G401.6 (cell line): ENCODE measurements around the gene TAPT1.

Experiments
- FAIRE-seq: peaks from 2 replicates; lab custom pipeline; 2012; peaks lifted over from hg19 to GRCh38; lab: Jason Lieb, UNC

TAPT1 gene

DNA sequence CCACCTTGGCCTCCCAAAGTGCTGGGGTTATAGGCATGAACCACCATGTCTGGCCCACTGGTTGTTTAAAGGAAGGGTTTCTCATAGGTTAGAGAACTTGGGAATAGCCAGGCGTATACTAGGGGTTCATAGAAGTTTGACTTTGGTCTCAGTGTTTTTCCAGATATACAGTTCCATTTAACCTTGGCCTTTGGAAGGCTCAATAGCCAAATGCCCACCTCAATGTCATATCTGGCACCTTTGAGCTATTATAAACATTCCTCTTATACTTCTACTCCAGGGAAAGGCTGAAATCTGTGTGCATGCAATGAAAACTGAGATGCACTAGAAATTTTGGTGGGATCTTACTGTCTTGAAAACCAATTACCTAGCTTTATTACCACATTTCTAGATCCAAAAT, 95.0 kb downstream of the TAPT1 start:
- FAIRE-seq, result no peak

DNA sequence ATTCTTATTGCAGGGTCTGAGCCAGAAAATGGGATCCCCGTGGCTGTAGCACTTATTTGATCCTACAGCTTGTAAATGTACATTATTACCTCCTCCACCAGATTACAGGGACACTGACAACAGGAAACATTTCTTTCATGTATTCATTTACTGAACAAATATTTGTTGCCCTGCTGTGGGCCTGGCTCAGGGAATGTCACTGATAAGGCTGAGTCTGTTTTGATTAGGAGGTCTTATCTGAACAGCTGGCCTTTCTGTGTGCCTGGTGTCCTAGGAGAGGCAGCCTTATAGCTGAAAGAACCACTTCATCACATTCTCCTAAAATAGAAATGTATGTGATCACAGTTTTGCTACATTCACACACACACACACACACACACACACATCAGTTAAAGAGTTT, 96.9 kb downstream of the TAPT1 start:
- no peak for FAIRE-seq

DNA sequence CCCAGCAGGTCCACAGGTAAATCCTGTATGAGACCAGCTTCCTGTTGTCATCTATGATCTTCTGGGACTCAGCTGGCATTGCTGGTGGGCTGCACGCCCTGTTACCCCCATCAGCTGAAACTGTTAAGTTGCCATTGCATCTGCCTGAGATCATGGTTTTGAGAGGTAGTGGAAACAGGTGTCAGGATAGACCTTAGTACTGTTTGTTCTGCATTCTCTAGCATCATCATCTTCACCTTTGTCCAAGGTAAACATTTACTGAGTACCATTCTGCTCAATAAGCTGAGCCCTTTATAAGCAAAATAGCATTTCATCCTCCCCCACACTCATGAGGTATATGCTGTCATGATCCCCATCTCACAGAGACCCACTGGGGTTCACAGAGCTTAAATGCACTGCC, 99.6 kb downstream of the TAPT1 start:
- FAIRE-seq, result no peak

DNA sequence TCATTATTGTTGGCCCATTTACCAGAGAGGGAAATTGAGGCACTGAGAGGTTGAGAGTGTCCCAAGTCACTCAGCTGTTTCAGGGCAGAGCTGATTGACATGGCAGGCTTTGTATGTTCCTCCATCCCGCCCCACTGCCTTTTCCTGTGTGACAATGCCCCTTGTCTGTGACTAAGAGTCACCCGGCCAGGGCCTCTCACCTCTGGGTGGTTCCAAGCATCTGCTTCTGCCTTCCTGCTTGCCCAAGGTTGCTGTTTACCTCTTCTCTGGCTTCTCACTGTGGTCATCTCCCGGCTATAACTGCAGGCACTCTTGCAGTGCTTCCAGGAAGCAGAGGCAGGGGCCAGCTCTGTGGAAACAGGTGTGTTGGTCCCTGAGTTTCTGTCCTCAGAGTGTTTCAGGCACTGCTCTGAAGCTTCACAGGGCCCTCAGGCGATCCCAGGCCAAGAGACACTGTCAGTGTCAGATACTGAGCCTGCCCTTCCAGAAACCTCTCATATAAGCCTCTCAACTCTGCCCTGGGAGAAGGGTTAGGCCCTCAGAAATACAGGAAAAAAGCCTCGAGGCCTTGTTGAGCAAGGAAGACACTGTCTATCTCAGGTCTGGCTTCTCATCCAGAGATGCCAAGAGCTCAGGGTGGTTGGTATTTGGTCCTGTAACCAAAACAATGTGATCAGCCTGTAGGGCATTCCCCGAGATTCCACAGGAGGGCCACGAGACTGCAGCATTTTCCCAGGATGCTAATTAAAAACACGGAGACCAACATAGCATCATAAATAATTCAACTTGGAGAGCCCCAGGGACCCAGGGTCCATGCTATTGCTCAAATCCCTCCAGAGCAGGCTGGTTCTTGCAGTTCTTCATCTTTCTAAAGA, 100.5 kb downstream of the TAPT1 start:
- no peak for FAIRE-seq

DNA sequence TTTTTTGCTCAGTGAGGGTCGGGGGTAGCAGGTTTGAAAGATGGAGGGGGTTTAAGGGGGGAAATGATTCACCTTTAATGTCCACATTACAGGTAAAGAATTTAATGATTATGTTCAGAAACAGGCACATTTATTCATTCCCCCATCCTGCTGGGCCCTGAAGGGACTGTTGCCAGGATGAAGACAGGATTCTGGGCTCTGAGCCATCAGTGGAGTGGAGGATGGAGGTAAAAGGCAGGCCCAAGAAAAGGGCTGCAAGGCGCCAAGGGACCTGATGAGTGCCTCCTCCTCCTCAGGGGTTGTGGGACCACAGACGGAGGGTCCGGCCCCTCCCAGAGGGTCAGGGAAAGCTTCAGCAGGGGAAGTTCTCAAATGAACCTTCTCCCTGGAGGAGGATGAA, 102.0 kb downstream of the TAPT1 start:
- no peak for FAIRE-seq

DNA sequence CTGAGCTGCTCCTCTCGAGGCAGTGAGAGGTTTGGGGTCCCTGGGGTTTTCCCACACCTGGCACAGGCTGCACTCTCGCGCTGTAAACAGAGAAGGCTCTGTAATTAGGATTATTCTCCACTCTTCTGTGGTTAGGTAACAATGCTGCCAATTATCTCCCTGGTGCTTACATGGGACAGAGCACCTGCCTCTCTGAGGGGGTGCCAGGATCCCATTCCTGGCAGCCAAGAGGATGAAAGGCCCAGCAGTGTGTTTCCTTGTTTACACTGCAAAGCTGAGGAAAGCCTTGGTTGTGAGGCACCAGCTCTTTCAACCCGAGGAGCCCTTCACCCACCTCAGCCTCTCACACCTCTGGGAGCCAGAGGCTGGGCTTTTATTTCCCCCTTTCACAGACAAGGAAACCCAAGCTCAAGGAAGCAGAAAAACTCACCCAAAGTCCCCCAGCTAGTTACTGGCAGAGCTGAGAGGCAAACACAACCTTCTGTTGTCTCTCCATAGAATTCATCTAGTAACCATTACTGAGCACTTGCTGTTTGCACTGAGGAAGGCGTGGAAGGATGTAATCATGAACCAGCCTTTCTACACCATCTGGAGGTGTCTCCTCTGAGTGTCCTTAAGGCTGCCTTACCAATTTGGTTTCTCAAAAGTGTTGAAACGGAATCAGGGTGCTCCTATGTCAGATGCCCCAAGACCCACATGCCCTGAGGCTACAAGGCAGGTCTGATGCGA, 102.8 kb downstream of the TAPT1 start:
- no peak for FAIRE-seq

DNA sequence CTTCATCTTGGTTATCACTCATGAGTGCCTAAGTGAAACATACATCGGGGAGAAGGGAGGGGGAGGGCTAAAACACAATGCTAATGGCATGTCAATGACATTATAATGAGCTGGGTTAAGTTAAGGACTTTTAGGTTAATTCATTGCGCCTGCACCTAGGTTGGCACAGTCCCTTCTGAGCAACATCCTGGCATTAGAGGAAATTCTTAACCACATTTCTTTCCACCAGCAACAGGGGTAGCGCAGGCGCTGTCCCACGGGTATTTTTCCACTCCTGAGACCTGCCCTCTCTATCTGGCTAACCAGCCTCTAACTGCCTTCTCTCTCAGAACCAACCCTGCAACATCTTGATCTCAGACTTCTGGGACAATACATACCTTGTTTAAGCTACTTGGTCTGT, 103.5 kb downstream of the TAPT1 start:
- no peak for FAIRE-seq

DNA sequence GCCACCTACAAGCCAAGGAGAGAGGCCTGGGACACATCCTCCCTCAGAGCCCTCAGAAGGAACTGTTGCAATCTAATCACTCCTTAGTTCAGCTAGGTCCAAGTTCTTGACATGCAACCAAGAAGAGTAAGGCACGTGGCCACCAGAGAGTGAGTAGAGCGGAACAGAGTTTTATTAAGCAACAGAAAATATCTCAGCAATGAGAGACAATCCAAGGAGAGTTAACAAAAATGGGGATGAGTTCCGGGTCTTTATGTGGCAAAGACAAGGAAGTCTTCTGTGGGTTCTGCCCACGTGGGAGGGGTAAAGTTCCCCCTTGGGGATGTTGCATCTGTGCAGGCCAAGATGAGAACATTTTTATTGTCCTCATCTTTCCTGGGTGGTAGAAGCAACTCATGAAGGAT, 104.0 kb downstream of the TAPT1 start:
- no peak for FAIRE-seq

DNA sequence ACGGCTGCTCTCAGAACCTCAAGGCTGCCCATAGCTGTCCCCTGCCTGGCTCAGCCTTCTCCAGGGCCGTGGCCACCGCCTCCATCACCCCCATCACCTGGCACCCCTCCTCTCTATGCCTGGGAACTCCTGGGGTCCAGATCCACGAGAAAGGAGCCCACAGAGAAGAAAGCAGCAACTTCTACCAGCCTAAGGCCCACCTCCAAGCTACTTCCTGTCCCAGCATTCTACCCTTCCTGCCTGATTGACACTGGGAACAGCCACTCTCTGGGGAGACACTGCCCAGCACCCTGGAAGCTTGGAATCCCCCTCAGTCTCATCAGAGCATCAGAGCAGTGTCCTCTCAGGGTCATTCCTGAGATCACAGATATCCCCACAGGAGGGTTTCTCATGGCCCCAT, 105.6 kb downstream of the TAPT1 start:
- FAIRE-seq, result no peak

DNA sequence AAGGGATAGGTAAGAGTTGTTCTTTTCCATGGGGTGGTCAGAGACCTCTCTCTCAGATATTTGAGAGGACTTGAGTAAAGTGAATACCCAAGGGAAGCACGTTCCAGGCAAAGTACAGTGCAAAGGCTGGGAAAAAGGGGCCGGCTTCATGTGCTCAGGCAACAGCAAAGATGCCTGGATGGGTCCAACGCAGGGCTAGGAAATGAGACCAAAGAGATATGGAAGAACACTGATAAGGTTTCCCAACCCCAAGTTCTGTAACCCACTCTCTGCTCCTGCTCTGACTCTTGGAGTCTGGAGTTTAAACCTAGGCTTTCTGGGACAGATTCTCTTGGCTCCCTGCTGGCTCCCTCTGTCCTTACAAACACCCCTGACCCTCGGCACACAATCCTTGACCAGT, 106.3 kb downstream of the TAPT1 start:
- no peak for FAIRE-seq

DNA sequence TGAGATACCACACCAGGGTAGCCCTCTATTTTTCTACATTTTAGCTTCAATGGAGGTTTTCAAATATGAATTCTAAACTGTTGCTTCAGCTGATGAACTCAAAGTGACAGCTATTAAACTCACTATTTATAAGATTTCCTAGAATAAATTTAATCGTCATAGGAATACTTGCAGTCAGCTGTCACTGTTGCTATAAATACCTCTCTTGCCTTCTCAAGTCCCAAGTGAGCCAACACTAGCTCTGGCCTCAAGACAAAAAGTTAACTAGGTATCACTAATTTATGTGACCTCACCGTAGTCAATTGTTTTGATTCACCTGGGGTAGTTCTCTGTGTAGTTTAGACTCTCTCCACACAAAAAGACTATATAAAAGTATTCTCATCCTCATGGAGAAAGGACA, 108.2 kb downstream of the TAPT1 start:
- no peak for FAIRE-seq

DNA sequence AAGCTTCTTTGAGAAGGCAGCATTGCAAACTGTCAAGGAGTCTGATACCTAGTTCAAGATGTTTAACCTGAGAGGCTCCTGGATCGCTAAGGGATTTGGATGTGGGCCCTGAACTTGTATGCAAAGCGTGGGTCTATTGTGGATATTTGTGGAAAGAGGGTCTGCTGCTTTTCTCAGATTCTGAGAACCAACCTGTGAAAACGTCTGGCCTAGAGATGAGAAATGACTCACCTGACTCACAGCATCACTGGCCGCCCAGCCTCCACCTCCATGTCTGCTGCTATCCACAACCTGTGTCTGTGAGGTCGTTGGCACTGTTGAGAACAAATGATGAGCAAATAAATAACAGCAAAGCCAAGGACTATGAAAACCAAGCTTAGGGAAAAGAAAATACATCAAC, 109.1 kb downstream of the TAPT1 start:
- FAIRE-seq, result no peak

DNA sequence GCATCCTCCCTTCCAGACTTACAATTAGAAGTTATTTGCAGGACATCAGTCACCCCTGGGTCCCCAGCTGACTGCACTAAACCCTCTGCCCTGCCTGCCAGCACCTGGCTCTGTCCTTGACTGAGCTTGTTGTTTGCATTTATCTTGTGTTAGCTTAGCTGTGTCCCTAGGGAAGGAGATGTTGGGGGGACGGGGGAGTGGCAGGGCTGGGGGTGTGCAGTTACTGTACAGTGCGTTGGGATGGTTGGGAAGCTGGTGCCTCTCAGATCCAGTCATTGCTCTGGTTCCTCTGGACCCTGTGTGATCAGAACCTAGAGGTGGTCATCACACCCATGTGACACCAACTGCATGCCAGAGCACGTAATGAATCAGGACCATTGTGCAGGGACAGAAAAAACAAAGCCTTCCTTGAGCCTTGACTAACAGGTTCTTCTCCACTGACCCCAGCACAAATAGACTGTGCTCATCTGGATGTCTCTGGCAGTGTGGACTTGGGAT, 109.7 kb downstream of the TAPT1 start:
- no peak for FAIRE-seq

DNA sequence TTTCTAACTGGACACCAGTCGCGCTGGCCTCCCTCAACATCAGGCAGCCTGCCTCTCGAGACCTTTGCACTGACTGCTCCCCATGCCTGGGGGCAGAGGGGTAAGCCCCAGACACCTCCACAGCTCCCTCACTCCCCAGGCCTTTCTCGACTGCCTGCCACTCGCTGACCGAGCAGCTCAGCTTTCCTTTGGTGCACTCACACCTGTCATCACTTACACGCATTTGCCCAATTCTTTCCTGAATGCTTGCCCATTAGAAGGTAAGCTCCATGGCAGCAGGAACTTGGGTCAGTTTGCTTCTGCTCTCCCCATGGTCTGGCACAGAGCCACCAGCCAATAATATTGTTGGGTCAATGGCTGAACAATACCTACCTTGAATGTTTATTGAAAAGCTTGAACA, 110.3 kb downstream of the TAPT1 start:
- no peak for FAIRE-seq

DNA sequence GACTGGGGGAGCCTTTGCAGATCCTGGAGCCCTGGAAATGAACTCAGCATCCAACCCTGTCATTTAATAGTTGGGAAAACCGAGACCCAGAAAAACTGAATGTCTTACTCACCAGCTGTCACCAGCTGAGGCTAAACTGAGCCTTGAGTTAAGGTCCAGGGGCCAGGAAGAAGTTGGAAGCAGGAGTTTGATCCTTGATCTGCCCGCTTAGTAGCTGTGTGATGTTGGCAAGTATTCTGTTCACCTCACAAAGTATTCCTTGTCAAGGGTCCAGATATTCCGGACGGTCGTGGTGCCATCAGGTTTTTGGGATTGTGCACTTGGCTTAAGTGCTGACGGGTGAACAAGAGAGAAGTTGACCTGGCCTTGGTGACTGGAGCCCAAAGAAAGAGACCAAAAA, 111.7 kb downstream of the TAPT1 start:
- FAIRE-seq, result no peak

DNA sequence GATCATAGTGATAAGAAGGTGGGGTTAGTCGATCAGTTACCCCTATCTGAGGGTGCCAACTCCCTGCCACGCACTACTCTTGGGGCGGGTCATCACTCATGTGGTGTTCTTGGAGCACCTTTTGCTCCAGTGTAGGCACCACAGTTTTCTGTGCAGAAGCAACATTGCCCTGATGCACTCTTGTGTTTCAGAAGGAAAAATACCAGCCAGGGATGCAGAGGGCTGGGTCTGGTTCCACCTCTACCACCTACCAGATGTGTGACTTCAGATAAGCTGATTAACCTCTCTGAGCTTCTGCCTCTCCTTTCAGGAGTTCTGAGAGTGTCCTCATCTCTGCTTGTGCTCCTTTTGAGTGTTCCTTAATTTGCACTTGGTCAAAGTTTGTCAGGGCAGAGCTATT, 112.5 kb downstream of the TAPT1 start:
- FAIRE-seq, result no peak

DNA sequence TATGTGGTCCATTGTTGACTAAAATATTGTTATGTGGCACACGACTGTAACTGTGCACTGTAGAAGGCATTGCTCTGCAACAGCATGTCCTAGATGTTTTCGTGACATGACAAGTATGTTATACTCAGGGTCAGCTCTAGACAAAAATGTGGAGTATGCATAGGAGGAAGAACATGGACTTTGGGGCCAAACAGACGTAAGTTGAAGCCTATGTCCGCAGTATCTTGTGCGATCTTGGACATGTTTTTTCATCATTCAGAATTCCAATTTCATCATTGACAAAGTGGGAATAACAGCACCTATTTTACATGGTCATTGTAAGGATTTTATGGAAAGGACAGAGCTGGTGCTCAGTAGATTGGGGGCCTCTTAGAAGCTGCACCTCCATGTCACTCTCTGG, 114.7 kb downstream of the TAPT1 start:
- FAIRE-seq, result no peak

DNA sequence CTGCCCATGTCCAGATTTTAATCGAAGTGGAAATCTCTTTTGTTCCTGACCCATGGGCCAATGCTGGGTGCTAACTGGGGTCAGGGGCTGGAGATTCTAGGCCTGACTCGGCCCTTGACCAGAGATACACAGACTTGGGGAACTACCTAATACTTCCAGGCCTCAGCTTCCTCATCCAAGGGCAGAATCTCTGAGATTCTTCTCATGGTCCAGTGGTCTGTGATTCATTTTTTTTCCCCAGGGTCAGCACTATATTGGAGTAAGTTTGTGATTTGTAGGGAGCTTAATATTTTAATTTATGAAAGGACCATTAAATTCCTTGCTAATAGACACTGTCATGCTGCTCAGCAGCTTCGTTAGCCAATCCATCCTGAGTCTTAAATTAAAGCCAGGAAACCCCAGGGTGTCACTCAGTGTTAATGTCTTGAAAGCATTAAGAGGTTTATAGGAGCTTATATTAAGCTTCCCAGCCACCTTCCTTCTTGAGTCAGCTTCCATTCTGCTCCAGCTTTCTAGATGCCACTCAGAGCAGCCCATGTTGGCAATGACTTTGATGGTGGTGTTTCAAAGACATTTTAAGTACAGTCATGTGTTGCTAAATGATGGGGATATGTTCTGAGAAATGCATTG, 115.5 kb downstream of the TAPT1 start:
- FAIRE-seq, result no peak
